Neural cell (in vitro differentiated cells): Measurements from ENCODE around the gene ERC2. TPM values are rescaled to one million over a fixed set of nuclear protein-coding genes. Genes with fewer than 3 reads are reported as not detected.

Experiments used
- H2AFZ ChIP-seq: fragments of 200-600, 300-800 bp; sonication (generic), shearing (Covaris generic); 2 replicates; pipeline ENCODE4 v1.6.0; 2014; ENCODE audit warnings: low read depth, mild to moderate bottlenecking, antibody characterized with exemption, low read length, moderate library complexity
- H3F3A ChIP-seq: fragments of 200-600 bp; shearing (Covaris generic); 2 replicates; pipeline ENCODE4 v1.6.1; 2016; ENCODE audit warnings: mild to moderate bottlenecking, moderate library complexity, mixed read lengths, antibody characterized with exemption, low read length; ENCODE audit not compliant: insufficient read depth, poor library complexity, severe bottlenecking
- H3K27ac ChIP-seq: fragments of 200-600, 300-800 bp; sonication (generic), shearing (Covaris generic); 2 replicates; pipeline ENCODE4 v1.5.1; 2014; ENCODE audit warnings: mild to moderate bottlenecking, low read length, moderate library complexity
- H3K27me3 ChIP-seq: fragments of 300-800, 200-600 bp; sonication (generic), shearing (Covaris generic); 2 replicates; pipeline ENCODE4 v1.6.0; 2014; ENCODE audit warnings: mild to moderate bottlenecking, low read depth, low read length, moderate library complexity; ENCODE audit not compliant: insufficient read depth
- H3K36me3 ChIP-seq: fragments of 300-800, 200-600 bp; sonication (generic), shearing (Covaris generic); 2 replicates; pipeline ENCODE4 v1.5.1; 2014; ENCODE audit warnings: mild to moderate bottlenecking, antibody characterized with exemption, low read length, moderate library complexity; ENCODE audit not compliant: insufficient read depth
- H3K4me2 ChIP-seq: fragments of 300-800, 200-600 bp; sonication (generic), shearing (Covaris generic); 2 replicates; pipeline ENCODE4 v1.6.0; 2014; ENCODE audit warnings: mild to moderate bottlenecking, low read length
- H3K4me3 ChIP-seq: fragments of 300-800, 200-600 bp; sonication (generic), shearing (Covaris generic); 2 replicates; pipeline ENCODE4 v1.5.1; 2014; ENCODE audit warnings: mild to moderate bottlenecking, low read length, moderate library complexity
- H3K79me2 ChIP-seq: fragments of 200-600 bp; shearing (Covaris generic); replicated peaks from 2 replicates; pipeline ENCODE4 v1.6.0; 2014; ENCODE audit warnings: mild to moderate bottlenecking, low read length, moderate library complexity; ENCODE audit not compliant: insufficient read depth
- H3K9ac ChIP-seq: fragments of 300-800, 200-600 bp; sonication (generic), shearing (Covaris generic); 2 replicates; pipeline ENCODE4 v1.6.1; 2016; ENCODE audit warnings: mild to moderate bottlenecking, low read length, mixed read lengths
- H3K9me2 ChIP-seq: fragments of 200-600 bp; shearing (Covaris generic); 2 replicates; pipeline ENCODE4 v1.6.1; 2016; ENCODE audit warnings: mild to moderate bottlenecking, low read length, mixed read lengths; ENCODE audit not compliant: insufficient read depth
- H3K9me3 ChIP-seq: fragments of 200-600, 300-800 bp; sonication (generic), shearing (Covaris generic); 2 replicates; pipeline ENCODE4 v1.6.1; 2016; ENCODE audit warnings: mild to moderate bottlenecking, mixed run types, low read length, moderate library complexity, mixed read lengths
- H4K20me1 ChIP-seq: fragments of 200-600 bp; shearing (Covaris generic); 2 replicates; pipeline ENCODE4 v1.6.1; 2016; ENCODE audit warnings: mild to moderate bottlenecking, mixed run types; ENCODE audit not compliant: insufficient read depth
- CTCF ChIP-seq: fragments of 450-650 bp; IDR thresholded peaks from 2 replicates; pipeline ENCODE4 v1.5.1; 2014; ENCODE audit warnings: antibody characterized with exemption, mild to moderate bottlenecking, moderate library complexity; ENCODE audit not compliant: poor library complexity, severe bottlenecking
- EP300 ChIP-seq: fragments of 450-650 bp; conservative IDR thresholded peaks from 2 replicates; pipeline ENCODE4 v1.6.1; 2014; ENCODE audit warnings: antibody characterized with exemption, mild to moderate bottlenecking, moderate library complexity; ENCODE audit not compliant: poor library complexity, severe bottlenecking
- EZH2 ChIP-seq: fragments of 200-600, 300-800 bp; shearing (Covaris generic), sonication (generic); IDR thresholded peaks from 2 replicates; pipeline ENCODE4 v1.6.1; 2014; ENCODE audit warnings: antibody characterized with exemption, low read length, borderline replicate concordance, mild to moderate bottlenecking; ENCODE audit not compliant: insufficient read depth, poor library complexity, severe bottlenecking
- MXI1 ChIP-seq: fragments of 450-650 bp; conservative IDR thresholded peaks from 2 replicates; pipeline ENCODE4 v1.6.1; 2014; ENCODE audit warnings: antibody characterized with exemption, mild to moderate bottlenecking; ENCODE audit not compliant: poor library complexity, severe bottlenecking
- POLR2AphosphoS5 ChIP-seq: IDR thresholded peaks from 2 replicates; pipeline ENCODE4 v1.6.1; 2012
- RAD21 ChIP-seq: fragments of 450-650 bp; conservative IDR thresholded peaks from 2 replicates; pipeline ENCODE4 v1.6.1; 2014; ENCODE audit warnings: antibody characterized with exemption, mild to moderate bottlenecking, moderate library complexity
- SMC3 ChIP-seq: fragments of 450-650 bp; conservative IDR thresholded peaks from 2 replicates; pipeline ENCODE4 v1.6.1; 2014; ENCODE audit warnings: antibody characterized with exemption, mild to moderate bottlenecking, moderate library complexity; ENCODE audit not compliant: poor library complexity
- TAF1 ChIP-seq: IDR thresholded peaks from 2 replicates; pipeline ENCODE4 v1.6.1; 2012; ENCODE audit warnings: low read depth
- polyA plus RNA-seq: library from polyadenylated mRNA; depleted of rRNA; stranded (reverse); fragments of >200 nt; gene quantifications from 2 replicates; pipeline ENCODE4 v1.2.3, GENCODE V29; 2014
- TF ChIP-seq, protein P1 (sequence below): IDR thresholded peaks from 2 replicates; pipeline ENCODE4 v1.6.1; 2012; ENCODE audit warnings: borderline replicate concordance

ERC2 gene
- polyA plus RNA-seq, 1 donor from 2014 or later, result 60.4 TPM

DNA sequence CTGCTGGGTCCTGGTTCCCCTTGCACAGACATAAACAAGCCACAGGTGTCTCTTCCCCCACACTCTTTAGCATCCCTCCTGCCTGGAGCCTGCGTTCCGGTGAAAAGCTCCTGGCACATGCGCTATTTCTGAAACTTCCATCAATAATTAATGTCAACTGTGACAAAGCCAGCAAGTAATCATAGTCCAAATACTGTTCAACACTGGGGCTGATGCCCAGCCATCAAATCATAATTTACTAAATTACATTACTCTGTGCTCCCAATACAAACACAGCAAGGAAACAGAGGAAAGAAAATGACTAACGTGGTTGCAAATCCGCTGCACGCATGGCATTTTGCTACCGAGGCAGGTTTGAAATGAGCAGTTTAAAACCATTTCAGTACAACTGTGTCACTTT lies 294.7 kb downstream of the ERC2 start:
- H3K4me3 ChIP-seq, result no peak overlapping the region
- no peaks in the 10 kb centered on the region for H4K20me1 ChIP-seq
- H3K27ac ChIP-seq, result no peak overlapping the region
- H3K9ac ChIP-seq, result no peak overlapping the region
- H3K4me2 ChIP-seq, result no peak overlapping the region
- no peak overlapping the region for H2AFZ ChIP-seq
- H3K36me3 ChIP-seq, result no peaks in the 10 kb centered on the region
- H3K79me2 ChIP-seq, result no peaks in the 10 kb centered on the region
- TF ChIP-seq SMC3 (no peak), POLR2AphosphoS5 (peak; percentile 22), CTCF (no peak)
- no peaks in the 10 kb centered on the region for H3K9me3 ChIP-seq
- no peaks in the 10 kb centered on the region for H3K9me2 ChIP-seq
- H3F3A ChIP-seq, result no peaks in the 10 kb centered on the region
- H3K27me3 ChIP-seq, result no peaks in the 10 kb centered on the region

DNA sequence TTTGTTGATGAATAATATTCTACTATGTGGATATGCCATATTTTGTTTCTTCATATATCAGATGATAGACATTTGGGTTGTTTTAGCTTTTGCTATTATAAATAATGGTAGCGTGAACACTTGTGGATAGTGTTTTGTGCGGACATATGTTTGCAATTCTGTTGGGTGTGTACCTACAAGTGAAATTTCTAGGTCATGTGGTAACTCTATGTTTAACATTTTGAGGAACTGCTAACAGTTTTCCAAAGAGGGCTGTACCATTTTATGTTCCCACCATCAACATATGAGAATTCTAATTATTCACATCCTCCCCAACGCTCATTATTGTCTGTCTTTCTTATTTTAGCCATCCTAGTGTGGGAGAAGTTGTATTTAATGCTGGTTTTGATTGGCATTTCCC lies 303.8 kb downstream of the ERC2 start:
- no peak for TF ChIP-seq RAD21
- no peak for TF ChIP-seq EP300
- TF ChIP-seq, protein P1, sequence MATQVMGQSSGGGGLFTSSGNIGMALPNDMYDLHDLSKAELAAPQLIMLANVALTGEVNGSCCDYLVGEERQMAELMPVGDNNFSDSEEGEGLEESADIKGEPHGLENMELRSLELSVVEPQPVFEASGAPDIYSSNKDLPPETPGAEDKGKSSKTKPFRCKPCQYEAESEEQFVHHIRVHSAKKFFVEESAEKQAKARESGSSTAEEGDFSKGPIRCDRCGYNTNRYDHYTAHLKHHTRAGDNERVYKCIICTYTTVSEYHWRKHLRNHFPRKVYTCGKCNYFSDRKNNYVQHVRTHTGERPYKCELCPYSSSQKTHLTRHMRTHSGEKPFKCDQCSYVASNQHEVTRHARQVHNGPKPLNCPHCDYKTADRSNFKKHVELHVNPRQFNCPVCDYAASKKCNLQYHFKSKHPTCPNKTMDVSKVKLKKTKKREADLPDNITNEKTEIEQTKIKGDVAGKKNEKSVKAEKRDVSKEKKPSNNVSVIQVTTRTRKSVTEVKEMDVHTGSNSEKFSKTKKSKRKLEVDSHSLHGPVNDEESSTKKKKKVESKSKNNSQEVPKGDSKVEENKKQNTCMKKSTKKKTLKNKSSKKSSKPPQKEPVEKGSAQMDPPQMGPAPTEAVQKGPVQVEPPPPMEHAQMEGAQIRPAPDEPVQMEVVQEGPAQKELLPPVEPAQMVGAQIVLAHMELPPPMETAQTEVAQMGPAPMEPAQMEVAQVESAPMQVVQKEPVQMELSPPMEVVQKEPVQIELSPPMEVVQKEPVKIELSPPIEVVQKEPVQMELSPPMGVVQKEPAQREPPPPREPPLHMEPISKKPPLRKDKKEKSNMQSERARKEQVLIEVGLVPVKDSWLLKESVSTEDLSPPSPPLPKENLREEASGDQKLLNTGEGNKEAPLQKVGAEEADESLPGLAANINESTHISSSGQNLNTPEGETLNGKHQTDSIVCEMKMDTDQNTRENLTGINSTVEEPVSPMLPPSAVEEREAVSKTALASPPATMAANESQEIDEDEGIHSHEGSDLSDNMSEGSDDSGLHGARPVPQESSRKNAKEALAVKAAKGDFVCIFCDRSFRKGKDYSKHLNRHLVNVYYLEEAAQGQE, result no peak
- TF ChIP-seq SMC3, result no peak
- TF ChIP-seq POLR2AphosphoS5, result no peak
- TF ChIP-seq CTCF, result no peak
- no peak for TF ChIP-seq MXI1
- no peak for TF ChIP-seq TAF1
- TF ChIP-seq EZH2, result no peak
- no peak overlapping the region for H2AFZ ChIP-seq
- H3K27ac ChIP-seq, result no peak overlapping the region
- H3K79me2 ChIP-seq, result no peaks in the 10 kb centered on the region
- no peak overlapping the region for H3K4me2 ChIP-seq
- no peaks in the 10 kb centered on the region for H4K20me1 ChIP-seq
- no peaks in the 10 kb centered on the region for H3K36me3 ChIP-seq
- peaks cover 9% of the 10 kb centered on the region for H3K9me3 ChIP-seq
- no peaks in the 10 kb centered on the region for H3F3A ChIP-seq
- no peak overlapping the region for H3K9ac ChIP-seq
- no peaks in the 10 kb centered on the region for H3K9me2 ChIP-seq
- no peaks in the 10 kb centered on the region for H3K27me3 ChIP-seq
- H3K4me3 ChIP-seq, result no peak overlapping the region
